GM18868 (cell line): ENCODE data around the gene PAK4.
"Not testable (repeated sequence)": the region's sequence is repeated elsewhere in the genome, so short reads cannot be mapped to it uniquely, and the experiment has no call there.

Experiments used
- ATAC-seq: cut with Tn5 transposase; IDR thresholded peaks from one replicate; pipeline ENCODE4 v1.9.1; 2021; ENCODE audit warnings: mild to moderate bottlenecking, moderate library complexity; ENCODE audit not compliant: unreplicated experiment

Gene PAK4

DNA sequence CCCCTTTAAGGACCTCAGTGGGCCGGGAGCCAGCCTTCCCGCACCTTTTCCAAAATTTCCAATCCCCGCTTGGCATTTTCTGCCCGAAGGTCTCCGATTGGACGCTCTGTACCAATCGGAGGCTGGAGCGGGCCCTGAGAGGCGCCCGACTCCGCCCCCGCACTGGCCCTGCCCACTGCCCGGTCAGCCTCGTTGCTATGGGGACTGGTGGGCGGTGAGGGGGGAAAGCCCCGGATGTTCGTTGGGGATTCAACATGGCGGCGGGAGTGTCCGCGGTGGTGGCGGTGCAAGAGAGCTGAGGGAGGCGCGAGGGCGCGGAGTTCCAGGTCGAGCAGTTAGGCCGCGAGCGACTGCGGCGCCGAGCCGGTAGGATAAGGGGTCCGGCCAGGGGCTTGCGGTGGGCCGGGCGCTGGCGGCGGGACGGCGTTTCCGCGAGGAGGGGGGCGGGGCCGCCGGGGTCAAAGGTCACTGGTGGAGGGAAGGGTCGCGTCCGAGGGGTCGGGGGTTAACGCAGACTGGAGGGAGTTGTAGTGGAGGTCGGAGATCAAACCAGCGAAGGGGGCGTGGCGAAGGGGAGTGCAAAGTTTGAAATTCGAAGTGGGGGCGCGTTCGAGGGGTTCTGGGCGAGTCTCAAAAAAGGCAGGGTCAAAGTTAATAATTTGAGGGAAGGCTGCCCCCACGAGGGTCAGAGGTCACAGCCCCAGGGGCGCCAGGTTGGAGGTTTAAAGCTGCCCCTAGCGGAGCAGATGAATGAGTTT lies at the start of gene PAK4:
PAK4 (plus strand) TSS at position 233 of the 758 bp plus-strand sequence. CDS start 43,768 bp downstream, outside the sequence.
- ATAC-seq = peak; percentile 92

DNA sequence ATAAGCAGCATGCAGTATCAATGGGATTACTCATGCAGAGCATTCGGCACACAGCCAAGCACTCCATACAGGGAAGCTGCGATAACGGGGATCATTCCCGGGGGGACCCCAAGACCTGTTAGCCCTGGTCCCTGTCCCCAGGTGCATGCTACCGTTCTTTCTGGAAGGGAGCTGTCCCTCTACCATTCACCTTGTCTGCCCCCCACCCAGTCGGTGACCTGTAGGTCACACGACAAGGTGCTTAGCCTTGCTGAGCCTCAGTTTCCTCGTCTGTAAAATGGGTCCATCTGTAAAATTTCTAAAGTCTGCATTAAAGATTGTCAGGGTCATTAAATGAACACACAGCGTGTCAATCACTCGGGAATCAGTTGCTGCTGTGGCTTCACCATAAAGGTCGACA lies 48.3 kb upstream of the PAK4 start:
- no peak for ATAC-seq

DNA sequence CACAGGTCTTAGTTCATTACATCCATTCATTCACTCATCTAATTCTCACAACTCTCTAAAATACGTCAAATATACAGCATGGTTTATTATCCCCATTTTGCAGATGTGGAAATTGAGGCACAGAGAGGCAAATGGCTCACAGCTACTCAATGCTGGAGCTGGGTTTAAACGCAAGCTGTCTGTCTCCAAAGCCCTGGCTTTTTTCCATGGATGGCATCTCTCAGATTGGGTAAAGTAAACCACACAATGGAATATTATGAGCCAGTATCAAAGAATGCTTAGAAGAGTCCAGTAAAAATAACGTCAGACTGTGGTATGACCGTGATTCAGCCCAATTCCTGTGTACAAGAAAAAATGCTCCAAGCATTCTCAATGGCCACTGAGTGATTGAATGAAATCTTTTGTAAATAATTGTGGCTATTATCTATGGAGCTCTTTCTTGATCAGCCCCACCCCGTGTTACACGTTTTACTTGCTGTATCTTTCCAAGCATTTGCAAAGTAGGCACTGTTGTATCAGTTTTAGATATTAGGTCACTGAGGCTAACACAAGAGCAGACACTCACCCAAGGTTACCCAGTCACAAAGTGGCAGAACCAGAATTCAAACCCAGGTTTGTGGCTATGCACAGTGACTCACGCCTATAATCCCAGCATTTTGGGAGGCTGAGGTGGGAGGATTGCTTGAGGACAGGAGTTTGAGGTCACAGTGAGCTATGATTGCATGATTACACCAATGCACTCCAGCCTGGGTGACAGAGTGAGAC lies 47.0 kb upstream of the PAK4 start:
- ATAC-seq = no peak

DNA sequence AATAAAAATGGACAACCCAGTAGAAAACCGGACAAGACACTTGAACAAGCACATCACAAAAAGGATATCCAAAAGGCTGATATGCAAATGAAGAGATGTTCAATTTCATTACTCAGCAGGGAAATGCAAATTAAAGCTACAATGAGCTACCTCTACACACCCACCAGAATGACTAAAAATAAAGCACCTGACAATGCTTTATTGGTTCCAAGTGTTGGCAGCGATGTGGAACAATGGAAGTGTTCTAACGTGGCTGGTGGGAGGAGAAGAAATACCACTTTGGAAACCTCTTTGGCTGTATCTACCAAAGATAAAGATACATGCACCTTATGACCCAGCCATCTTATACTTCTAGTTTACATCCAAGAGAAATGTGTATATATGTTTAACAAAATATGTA lies 45.2 kb upstream of the PAK4 start:
- ATAC-seq = no peak

DNA sequence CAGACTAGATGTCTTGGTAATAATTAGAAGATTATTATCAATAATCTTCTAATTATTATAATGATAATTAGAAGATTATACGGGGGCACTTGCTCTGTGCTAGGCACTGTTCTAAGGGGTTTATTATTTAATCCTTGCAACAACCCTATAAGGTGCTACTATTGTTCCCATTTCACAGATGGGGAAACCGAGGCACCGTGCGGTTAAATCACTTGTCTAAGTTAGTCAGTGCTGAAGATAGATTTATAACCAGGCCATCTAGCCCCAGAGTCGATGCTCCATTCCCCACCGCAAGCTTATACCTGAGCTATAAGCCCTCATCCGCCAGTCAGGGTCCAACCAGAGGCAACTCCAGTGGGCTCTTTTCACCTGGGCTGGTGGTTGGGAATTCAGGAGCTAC lies 43.4 kb upstream of the PAK4 start:
- ATAC-seq = no peak

DNA sequence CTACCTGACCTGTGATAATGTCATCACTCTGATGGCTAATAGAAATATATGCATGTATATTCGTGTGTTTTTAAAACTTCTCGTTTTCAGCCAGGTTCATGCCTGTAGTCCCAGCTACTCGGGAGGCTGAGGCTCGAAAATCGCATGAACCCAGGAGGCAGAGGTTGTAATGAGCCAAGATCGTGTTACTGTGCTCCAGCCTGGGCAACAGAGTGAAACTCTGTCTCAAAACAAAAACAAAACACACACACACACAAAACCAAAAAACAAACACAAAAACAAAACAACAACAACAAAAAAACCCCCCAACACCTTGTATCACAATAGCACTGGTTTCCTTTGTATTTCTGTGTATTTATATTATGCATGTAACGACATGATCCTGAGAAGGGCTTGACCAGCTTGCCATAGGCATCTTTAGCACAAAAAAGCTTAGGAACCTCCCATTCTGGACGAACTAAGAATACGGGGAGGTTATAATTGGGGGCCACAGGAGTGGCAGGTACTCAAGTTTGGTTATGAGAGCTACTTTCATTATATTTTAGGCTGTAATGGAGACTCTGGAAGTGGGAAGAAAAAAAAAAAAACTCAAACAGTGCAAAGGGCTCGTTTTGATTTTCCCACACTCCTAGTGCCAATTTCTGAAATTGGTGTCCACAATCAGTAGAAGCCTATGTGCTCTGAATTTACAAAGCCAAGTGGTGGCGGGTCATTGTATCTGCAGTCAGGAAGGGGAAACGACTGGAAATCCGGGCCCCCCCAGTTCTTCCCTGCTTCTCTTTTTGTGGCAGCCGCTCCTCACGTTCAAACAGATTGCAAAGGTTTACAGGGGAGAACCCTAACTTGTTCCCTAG lies 42.6 kb upstream of the PAK4 start:
- ATAC-seq = no peak

DNA sequence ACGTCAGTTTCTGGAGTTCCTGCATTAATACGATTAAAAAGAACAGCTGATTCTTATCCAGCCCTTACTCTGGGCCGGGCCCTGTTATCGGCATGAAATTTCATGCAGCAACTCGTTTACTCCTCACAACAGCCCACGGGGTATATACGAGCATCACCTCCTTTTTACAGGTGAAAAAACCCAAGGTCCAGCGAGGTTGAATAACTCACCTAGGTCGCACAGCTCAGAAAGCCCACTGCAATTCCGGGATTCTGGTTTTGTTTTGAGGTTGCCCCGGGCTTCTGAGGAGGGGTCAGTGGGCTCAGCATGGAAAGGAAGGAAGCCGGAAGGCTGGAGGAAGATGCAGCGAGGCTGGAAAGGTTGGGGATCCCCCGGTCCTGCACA lies 42.0 kb upstream of the PAK4 start:
- no peak for ATAC-seq

DNA sequence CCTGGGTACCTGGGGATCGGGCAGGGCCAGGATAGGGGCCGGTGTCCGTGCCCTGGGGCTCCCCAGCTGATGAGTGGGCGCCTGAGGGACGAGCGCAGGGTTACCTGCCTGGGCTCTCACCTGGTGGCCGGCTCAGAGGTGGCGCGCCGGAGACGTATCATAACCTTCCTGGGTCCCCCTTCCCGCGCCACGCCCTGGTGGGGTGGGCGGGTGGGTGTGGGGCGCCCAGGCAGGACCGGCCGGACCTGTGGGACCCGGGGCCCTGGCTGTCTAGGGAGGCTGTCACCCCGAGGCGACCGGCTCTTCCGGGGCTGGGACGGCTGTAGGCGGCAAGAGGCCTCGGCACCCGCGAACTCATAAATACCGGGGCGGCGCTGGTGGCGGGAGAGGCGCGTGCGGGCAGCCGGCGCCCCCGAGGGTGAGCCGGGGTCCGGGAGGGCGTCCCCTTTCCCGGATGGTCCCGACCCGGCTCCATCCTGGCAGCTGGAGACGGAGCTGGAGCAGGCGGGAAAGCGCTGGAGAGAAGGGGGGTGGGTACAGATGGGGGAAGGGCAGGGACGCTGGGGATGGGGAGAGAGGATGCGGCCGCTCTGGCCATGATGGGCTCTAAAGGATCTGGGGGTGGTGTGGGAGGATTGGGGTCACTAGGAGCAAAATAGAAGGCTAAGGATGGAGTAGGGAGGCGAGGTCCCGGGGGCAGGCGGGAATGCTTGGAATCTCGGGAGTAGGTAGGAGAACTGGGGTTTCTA lies 41.4 kb upstream of the PAK4 start, which contains the start of gene ACP7:
ACP7 (plus strand) TSS at position 386 of the 749 bp plus-strand sequence. CDS start 902 bp downstream, outside the sequence.
- ATAC-seq = no peak

DNA sequence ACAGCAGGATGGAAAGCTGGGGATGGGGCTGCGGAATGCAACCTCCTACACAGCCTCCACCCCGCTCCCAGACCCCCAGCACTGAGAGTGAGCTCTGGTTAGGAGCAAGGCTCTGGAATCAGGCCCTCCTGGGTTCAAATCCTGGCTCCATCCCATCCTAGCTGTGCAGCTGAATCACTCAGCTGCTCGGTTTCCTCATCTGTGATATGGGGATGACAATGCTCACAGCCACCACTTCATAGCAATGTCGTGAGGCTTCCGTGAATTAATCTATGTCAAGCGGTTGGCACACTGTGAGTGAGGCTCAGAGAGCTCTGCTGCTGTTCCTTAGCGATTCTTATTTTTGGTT lies 40.9 kb upstream of the PAK4 start:
- no peak for ATAC-seq

DNA sequence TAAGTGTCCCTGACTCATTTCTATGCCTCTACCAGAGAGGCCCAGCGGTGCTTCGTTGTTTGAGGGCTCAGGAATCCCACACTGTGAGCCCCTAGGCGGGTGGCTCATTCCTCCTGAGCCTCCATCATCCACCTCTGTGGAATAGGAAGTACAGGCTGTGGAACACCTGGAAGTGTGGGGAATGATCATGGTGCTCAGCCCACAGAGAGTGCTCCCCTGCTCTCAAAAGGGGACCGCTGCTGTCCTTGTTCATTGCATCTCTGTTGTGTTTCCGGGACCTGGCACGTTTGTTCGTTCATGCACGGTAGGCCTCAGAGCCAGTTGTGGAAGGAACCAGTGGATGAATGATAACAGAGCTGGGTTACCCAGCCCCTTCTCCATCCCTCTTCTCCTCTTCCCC lies 40.2 kb upstream of the PAK4 start:
- no peak for ATAC-seq

DNA sequence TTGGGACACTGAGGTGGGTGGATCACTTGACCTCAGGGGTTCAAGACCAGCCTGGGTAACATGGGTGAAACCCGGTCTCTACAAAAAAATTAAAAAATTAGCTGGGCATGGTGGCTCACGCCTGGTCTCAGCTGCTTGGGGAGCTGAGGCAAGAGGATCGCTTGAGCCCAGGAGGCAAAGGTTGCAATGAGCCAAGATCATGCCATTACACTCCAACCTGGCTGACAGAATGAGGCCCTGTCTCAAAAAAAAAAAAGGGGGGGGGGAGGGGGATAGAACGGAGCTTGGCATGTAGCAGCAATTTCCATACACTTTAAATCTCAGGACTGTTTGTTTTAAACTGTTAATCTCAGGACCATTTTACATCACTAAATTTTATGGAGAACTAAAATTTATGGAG lies 39.2 kb upstream of the PAK4 start:
- no peak for ATAC-seq

DNA sequence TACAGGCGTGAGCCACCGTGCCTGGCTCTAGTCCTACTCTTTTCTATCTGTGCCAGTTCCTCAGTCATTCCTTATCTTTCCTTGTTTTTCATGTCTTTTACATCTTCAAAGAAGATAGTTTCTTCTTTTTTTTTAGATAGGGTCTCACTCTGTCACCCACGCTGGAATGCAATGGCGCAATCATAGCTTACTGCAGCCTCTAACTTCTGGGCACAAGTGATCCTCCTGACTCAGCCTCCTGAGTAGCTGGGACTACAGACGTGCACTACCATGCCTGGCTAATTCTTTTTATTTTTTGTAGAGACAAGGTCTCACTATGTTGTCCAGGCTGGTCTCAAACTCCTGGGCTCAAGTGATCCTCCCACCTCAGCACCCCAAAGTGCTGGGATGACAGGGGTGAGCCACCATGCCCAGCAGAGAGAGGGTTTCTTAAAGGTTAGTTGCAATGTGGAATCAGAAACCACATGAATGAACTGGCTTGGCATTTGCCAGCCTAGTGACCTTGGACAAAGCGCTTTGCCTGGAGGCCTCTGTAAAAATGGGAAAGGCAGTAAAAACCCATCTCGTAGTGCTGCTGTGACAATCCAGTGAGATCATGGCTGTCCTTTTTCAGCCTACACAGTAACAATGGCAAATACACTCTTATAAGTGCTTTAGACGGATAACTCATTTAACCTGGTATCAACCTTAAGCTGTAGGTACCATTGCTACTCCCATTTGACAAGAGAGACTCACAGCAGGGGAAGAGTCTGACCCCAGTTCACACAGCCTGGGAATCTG lies 37.5 kb upstream of the PAK4 start:
- no peak for ATAC-seq

DNA sequence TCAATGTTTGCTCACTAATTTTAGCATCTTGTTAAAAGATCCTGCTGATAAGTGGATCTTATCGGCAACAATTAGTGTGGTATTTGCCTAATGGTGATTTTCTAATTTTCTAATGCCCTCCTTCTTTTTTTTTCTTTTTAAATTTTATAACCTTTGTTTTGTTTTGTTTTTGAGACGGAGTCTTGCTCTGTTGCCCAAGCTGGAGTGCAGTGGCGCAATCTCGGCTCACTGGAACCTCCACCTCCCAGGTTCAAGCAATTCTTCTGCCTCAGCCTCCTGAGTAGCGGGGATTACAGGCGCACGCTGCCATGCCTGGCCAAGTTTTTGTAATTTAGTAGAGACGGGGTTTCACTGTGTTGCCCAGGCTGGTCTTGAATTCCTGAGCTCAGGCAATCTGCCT lies 35.6 kb upstream of the PAK4 start:
- not testable (repeated sequence) for ATAC-seq

DNA sequence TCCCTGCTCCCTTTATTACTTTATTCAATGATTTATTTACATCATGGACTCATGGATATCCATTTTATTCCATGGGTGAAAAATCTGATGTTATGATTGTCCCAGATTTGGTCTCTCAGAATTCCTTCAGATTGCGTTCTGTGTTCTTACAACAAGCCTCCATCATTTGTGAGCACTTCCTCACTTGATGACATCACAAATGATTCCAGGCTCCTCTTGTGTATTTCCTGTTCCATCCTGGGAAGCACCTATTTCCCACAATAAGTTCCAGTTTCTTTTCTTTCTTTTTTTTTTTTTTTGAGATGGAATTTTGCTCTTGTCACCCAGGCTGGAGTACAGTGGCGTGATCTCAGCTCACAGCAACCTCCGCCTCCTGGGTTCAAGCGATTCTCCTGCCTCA lies 34.7 kb upstream of the PAK4 start:
- ATAC-seq = no peak

DNA sequence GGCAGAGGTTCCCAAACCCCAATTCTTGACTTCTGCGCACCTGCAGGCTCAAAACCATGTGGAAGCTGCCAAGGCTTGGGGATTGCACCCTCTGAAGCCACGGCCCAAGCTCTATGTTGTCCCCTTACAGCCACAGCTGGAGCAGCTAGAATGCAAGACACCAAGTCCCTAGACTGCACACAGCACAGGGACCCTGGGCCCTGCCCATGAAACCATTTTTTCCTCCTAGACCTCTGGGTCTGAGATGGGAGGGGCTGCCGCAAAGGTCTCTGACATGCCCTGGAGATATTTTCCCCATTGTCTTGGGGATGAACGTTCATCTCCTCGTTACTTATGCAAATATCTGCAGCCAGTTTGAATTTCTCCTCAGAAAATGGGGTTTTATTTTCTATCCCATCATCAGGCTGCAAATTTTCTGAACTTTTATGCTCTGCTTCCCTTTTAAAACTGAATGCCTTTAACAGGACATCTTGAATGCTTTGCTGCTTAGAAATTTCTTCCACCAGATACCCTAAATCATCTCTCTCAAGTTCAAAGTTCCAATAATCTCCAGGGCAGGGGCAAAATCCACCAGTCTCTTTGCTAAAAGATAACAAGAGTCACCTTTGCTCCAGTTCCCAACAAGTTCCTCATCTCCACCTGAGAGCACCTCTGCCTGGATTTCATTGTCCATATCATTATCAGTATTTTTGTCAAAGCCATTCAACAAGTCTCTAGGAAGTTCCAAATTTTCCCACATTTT lies 29.6 kb upstream of the PAK4 start:
- ATAC-seq = not testable (repeated sequence)

DNA sequence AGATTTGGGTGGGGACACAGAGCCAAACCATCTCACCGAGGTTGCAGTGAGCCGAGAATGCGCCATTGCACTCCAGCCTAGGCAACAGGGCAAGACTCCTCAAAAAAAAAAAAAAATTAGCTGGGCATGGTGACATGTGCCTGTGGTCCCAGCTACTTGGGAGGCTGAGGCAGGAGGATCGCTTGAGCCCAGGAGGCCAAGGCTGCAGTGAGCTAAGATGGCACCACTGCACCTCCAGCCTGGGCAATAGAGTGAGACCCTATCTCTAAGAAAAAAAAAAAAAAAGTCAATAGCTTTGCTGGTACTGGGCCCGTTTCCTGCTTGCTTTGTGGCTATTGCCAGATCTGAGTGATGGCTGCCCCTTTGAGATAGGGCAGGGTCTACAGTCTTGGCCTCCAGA lies 28.3 kb upstream of the PAK4 start:
- ATAC-seq = no peak

DNA sequence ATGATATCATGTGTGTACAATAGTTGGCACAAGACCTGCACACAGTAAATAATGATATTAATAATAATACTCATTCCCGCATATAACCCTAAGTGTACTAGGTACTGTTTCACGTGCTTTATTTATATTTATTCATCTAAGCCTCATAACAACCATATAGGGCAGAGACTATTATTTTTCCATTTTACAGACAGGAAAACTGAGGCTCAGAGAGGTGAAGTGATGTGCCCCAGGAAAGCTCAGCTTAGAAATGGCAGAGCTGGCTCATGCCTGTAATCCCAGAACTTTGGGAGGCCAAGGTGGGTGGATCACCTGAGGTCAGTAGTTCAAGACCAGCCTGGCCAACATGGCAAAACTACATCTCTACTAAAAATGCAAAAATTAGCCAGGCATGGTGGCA lies 27.9 kb upstream of the PAK4 start:
- no peak for ATAC-seq

DNA sequence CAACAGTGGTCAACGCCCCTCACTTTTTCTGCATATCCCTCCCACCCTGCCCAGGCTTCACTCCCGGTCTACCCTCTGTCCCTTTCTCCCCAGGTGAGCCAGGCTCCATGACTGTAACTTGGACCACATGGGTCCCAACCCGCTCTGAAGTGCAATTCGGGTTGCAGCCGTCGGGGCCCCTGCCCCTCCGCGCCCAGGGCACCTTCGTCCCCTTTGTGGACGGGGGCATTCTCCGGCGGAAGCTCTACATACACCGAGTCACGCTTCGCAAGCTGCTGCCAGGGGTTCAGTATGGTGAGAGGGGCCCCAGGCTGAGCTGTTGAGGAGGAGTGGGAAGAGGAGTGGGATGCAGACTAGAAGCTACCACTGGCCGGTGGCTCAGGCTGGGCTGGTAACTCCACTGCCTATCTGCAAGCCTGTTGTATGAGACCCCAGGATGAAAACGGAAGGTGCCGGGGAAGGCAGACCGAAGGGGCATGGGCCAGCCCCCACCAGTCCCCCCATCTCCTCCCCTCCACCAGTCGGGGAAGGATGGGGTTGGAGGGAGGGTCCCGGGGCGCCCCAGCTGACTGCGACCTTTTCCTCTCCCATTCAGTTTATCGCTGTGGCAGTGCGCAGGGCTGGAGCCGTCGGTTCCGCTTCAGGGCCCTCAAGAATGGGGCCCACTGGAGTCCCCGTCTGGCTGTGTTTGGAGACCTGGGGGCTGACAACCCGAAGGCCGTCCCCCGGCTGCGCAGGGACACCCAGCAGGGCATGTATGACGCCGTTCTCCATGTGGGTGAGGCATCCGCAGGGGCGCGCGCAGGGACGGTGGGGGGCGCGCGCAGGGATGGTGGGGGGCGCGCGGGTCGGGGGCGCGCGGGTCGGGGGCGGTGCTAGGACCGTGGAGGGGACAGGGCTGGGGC lies 27.0 kb upstream of the PAK4 start:
- no peak for ATAC-seq
